Measurements from ENCODE around the gene NXN.
"Not testable (repeated sequence)": the region's sequence is repeated elsewhere in the genome, so short reads cannot be mapped to it uniquely, and the experiment has no call there.

NXN gene

GRCh38 chr17:881778-882177 is 97.8 kb downstream of the NXN start:
- DNase-seq = no peak

DNA sequence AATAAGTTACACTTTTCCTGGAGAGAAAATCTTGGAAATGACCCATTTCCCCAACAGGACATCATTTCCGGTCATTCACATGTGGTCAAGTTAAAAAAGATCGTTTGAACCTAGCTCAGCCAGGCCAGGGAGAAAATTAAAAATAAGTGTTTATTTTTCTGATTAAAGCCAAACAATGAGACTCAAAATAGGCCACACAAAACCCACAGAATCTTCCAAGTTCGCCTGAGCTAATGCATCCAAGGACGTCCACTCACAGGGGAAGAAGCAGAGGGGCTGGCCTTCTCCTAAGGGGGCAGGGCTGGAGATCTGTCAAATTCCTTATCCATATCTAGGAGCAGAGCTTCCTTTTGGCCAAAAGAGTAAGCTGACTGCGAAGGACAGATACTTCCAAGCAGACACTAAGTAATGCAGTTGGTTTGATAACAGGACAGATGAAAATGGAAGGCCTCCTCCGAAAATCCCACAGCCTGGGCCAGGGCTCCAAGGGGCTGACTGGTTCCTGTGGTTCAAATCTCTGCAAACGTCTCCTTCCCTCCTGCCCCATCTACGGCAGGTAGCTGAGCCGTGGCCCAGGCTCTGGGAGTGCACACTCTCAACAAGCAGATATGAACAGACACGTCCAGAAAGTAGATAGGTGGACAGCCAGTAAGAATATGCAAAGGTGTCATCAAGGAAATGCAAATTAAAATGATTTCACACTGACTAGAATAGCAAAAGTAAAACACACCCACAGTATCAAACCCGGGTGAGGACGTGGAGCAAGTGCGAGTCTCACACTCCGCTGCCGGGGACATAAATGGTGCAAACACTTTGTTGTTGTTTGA is 98.9 kb downstream of the NXN start:
- no peak for DNase-seq

DNA sequence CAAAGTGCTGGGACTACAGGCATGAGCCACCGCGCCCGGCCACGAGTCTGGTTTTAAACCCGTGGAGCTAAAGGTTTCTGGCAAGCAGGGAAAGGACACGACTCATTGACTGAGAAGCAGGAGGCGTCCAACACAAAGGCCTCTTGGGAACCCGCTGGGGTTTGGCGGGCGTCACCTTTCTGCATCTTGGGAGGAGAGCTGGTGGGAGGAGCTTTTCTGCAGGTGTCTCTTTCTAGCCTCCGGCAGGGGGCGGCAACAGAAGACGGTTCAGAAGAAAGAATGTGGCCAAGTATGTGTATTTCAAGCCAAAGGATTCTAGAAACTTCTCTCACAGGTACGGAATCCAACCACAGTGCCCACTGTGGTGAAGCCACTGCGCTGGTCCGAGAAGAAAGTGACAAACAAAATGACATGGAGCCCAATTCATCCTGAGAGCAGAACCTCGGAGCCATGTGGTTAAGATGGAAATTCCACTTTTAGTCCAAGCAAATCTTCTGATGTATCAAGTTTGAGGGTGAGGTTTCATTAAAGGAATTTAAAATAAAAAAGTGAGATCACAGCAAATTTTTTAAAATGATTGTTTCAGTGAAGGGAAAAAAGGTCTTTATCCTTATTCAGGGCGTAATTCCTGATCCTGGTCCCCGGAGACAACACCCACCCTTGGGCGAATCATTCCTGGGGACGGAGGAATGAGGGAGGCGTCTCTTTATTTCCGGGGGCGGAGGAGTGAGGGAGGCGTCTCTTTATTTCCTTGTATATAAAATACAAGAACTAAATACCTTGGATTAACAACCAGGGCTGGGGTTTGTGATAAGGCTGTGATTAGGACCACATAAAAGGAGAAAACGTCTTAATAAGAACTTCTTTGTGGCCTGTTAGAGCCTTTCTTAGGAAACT is 99.8 kb downstream of the NXN start:
- peak; percentile 22 to 43 for DNase-seq

- DNase-seq = no peak
Observed at GRCh38 chr17:877630-878029, 101.9 kb downstream of the NXN start.

- DNase-seq = peak; percentile 16 to 51
Observed at GRCh38 chr17:876272-876671, 103.3 kb downstream of the NXN start.

GRCh38 chr17:874590-874989 is 105.0 kb downstream of the NXN start:
- not testable (repeated sequence) for DNase-seq

- DNase-seq = no peak
Observed at GRCh38 chr17:872855-873254, 106.7 kb downstream of the NXN start.

GRCh38 chr17:871751-872519 is 107.6 kb downstream of the NXN start:
- no peak for DNase-seq

GRCh38 chr17:869567-870525 is 109.7 kb downstream of the NXN start:
- no peak for DNase-seq

DNA sequence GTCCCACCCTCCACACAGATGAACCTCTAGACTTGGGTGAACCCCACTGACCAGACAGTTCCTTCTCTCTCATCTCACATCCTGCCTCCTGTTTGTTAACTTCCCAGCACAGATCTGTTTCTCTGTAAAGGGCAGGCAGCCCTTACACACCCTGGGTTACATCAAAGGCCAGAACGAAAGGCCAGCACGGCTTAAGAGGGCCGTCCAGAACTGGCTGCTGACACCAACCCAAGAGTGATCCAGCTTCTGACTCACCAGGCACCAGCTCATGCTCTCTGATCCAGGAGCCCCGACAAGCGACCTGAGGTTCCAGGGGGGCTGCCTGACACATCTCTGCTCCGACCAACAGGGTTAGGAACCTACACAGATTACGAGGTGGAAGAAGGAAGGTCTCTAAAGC is 110.5 kb downstream of the NXN start:
- no peak for DNase-seq

- no peak for DNase-seq
Observed at GRCh38 chr17:867896-868489, 111.6 kb downstream of the NXN start.

GRCh38 chr17:867238-867637 is 112.3 kb downstream of the NXN start:
- DNase-seq = not testable (repeated sequence)

DNA sequence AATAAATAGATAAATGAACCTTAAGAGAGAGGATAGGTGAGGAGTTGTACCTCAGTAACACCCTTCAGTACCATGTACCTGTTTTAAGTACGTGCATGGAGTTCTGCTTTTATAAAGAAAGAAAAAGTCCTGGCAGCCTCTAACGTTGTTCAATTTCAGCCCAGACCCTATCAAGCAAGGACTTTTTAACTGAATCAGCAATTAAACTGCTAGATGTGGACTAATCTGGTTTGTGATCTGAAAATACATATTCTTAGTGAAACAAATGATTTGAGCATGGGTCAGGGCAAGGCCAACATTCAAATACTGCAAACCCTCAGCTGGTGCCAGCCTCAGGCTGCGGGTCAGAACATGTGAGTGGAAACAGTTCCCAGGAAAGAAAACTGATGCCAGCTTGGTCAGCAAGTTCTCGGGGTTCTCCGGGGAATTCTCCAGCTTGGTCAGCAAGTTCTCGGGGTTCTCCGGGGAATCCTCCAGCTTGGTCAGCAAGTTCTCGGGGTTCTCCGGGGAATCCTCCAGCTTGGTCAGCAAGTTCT is 112.9 kb downstream of the NXN start:
- no peak for DNase-seq

DNA sequence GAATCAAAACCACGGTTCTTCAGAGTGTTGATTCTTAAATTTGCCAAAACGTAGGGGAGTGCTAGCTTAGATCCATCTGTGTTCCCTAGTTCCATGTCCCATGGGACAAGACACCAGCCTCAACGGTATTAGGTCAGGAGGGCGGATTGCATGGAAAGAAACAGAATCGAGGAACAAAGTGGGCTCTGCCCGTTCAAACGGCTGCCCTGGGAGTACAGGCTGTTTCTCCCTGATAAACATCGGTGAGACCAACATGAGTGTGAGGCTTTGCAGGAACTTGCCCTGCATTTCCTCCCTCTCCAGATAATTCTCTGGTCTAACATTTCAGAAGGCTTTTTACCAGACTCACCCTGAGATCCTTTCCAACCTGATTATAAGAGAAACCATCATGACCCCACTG is 115.3 kb downstream of the NXN start:
- no peak for DNase-seq

DNA sequence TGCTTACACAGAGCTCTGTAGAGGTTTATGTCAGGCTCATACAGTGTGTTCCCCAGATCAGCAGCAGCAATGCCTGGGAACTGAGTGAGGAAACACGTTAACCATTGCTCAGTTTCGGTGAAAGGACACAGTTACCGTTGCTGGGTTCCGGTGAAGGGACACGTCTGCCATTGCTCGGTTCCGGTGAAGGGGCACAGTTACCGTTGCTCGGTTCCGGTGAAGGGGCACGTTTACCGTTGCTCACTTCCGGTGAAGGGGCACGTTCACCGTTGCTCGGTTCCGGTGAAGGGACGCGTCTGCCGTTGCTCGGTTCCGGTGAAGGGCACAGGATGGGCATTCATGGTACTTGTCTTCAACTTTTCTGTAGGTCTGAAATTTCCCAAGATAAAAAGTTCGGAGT is 115.7 kb downstream of the NXN start:
- DNase-seq = no peak

DNA sequence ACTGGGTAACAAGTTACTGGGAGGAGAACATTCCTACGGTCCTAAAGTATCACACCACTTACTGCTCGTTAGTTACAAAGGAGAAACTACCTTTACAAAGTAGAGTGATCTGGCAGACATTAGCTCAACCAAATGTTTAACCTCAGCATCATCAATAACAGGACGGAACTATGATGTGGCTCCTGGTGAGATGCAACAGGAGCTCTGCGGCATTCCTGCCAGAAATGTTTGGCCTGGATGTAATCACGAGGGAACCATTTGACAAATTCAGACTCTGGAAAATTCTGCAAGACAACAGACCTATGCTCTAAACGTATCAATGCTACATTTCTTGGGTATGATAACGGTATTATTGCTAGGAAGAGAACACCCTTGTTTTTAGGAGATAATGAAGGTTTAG is 117.0 kb downstream of the NXN start:
- DNase-seq = no peak

GRCh38 chr17:861364-861763 is 118.2 kb downstream of the NXN start:
- no peak for DNase-seq

DNA sequence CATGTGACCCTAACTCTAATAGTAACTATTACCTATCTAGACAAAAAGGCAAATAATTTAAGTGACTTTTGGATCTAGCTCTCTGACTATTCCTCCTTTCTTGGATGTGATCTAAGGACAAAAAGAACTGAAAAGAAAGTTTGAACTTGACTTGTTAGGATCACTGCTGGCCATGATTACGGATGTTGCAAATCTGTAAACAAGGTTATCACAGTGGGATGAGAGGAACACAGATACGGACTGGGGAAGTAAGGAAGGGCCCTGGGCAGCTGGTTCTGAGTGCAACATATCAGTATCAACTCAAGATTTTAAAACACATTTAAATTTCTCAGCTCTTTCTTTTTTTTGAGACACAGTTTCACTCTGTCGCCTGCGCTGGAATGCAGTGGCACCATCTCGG is 118.8 kb downstream of the NXN start:
- DNase-seq = no peak

GRCh38 chr17:859824-860195 is 119.8 kb downstream of the NXN start:
- no peak for DNase-seq

GRCh38 chr17:859061-859823 is 120.3 kb downstream of the NXN start:
- no peak for DNase-seq

DNA sequence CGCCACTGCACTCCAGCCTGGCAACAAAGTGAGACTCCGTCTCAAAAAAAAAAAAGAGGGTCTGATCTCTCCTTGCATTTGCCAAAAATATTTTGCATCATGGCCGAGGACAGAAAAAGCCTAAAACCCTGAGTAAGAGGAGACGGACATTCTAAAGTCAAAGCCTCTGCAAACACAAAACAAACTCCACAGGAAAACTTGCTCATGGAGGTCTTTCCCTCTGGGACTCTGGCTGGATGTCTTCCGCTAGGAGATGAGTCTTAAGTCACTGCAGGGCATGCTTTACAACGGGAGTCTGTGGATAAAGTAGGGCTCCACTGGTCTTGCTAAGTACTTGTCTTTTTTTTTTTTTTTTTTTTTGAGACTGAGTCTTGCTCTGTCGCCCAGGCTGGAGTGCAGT is 123.4 kb downstream of the NXN start:
- no peak for DNase-seq
